Astrocyte of the hippocampus (primary cell): Measurements from ENCODE around the gene IL1R1.

Experiments
- DNase-seq: peaks from one replicate; pipeline ENCODE4 v3.0.0; 2011; ENCODE audit warnings: low read depth, low spot score

Gene IL1R1

GRCh38 chr2:102171946-102172345, 29.4 kb downstream of the IL1R1 start:
- no peak for DNase-seq

DNA sequence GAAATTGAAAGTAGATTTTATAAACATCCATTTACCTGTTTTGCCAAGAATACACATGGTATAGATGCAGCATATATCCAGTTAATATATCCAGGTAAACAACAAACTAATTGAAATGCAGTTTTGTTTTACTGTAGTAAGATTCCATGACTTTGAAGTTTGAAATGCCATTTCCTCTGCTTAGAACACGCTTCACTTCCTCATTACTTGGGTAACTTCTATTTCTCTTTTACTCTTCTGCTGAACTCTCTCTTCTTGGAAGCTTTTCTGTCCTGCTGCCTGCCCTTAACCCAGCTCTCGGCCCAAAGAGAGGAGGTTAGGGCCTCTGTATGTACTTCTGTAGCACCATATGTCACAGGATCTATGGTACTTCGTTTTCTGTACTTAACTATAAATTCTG, 30.2 kb downstream of the IL1R1 start:
- DNase-seq = no peak

- DNase-seq = no peak
Measured at GRCh38 chr2:102176172-102176571, 33.6 kb downstream of the IL1R1 start.

- DNase-seq = no peak
Measured at GRCh38 chr2:102177814-102178478, 35.4 kb downstream of the IL1R1 start.

GRCh38 chr2:102179061-102179460, 36.5 kb downstream of the IL1R1 start:
- DNase-seq = no peak

DNA sequence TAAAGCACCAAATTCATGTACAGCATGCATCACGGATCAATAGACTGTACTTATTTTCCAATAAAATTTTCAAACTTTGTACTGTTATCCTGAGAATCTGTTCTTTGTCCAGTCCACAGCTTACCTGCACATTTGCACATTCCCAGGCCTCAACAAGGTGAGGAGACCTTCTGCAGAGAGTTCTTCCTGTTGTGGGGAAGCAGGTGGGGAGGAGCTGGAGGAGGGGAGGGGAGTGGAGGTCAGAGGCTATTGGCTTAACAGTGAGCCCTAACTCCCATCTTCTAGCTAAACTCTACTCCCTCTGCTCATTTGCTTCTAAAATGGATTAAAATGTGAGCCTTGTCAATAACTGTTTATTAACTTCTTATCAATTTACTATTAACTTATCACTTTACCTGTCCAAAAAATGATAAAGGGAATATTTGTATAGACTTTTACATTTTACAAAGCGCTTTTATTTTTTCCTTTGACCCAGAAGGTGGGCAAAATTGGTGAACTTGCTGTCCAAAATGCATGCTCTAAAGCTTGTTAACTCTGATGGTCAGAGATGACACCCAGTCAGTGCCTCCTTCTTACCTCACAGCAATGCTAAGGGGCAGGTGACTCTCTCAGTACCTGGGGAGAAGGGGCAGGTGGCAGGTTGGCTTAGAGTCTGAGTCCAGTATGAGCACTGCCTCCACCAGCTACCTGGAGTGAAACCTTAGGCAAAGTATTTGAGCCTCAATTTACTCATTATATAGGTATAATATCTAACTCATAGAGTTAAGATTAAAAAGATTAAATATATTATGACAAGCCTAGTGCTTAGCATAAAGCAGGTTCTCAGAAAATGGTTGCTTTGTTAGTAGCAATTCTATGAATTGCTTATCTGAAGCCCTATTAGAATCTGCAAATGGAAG, 37.5 kb downstream of the IL1R1 start:
- no peak for DNase-seq

- DNase-seq = no peak
Measured at GRCh38 chr2:102180687-102180999, 38.1 kb downstream of the IL1R1 start.

- DNase-seq = no peak
Measured at GRCh38 chr2:102181376-102181775, 38.8 kb downstream of the IL1R1 start.

- no peak for DNase-seq
Measured at GRCh38 chr2:102181919-102182635, 39.5 kb downstream of the IL1R1 start.

- DNase-seq = no peak
Measured at GRCh38 chr2:102184018-102184417, 41.5 kb downstream of the IL1R1 start.

DNA sequence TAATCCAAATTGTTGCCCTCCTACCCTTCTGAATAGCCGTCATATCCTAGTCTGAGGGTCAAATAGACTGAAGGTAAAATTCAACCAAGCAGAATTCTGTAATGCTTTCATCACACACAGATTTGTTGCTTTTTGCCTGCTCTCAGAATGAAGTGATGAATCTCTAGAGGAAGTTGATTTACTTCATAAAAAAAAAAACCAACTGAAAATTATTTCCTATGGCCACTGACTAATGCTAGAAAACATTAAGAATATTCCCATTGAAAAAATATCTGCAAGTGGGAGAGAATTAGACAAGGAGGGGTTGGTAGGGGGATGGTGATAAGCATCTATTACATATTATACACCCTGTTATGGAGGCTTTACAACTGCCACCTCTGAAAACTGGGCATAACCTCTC, 42.0 kb downstream of the IL1R1 start:
- no peak for DNase-seq

GRCh38 chr2:102185347-102185746, 42.8 kb downstream of the IL1R1 start:
- peak; percentile 38 for DNase-seq

- DNase-seq = peak; percentile 16
Measured at GRCh38 chr2:102186791-102187495, 44.4 kb downstream of the IL1R1 start, which contains the start of gene IL1RL2. TSS of gene IL1RL2 (plus strand) at chr2:102187023. CDS start at chr2:102187868, 845 bp downstream.

DNA sequence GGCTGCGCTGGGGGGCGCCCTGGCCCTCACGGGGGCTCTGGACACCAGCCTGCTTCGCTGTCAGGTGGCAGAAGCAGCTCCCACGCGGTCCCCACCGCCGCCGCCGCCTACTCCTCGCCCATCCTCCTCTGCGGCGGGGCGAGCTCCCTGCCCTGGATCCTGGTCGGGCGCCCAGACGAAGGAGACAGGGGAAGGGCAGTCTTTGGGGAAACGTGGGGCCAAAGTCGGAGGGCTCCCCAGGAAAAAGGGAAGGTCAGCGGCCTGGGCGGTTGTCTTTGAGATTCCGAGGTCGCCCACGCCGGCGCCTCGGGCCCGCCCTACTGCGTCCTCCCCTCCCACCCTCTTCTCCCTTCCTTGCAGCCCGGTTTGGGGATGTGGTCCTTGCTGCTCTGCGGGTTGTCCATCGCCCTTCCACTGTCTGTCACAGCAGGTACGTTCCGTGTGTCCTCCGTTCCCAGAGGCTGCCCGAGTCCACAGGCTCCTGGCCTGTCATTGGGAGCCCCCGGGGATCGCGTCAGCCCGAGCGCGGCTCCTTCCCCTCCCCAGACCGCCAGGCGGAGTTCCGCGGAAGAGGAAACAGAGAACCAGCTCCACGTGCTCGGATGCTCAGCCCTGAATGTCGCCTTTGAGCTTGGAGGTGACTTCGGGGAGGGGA, 45.1 kb downstream of the IL1R1 start:
- DNase-seq = peak; percentile 74

DNA sequence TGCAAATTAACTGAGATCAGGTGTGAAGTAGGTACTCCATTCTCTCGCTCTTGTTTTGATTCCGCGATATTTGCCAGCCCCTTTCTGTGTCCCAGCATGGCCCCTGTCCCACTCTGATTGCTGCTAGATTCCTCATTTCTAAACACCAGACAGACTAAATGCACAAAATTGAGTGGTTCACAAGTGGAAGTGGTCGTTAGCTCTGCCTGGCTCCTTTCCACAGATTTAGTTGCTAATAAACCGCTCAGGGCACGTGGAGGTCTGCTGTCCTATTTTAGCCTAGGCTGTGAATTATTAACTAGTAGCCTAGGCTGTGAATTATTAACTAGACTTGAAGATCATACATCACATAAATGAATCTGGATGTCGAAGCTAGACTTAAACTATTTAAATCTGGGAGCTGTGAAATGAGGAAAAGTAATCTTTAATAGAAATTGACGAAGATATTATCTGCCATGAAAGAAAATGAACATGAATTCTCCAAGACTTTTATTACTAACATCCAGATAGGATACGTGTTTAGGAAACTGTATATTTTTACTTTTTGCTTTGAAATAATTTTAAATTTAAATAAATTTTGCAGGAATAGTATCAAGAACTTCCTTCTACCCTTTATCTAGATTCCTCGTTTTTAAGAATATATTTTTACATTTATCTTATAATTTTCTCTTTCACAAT, 48.0 kb downstream of the IL1R1 start:
- no peak for DNase-seq

GRCh38 chr2:102191501-102191900, 49.0 kb downstream of the IL1R1 start:
- DNase-seq = no peak

DNA sequence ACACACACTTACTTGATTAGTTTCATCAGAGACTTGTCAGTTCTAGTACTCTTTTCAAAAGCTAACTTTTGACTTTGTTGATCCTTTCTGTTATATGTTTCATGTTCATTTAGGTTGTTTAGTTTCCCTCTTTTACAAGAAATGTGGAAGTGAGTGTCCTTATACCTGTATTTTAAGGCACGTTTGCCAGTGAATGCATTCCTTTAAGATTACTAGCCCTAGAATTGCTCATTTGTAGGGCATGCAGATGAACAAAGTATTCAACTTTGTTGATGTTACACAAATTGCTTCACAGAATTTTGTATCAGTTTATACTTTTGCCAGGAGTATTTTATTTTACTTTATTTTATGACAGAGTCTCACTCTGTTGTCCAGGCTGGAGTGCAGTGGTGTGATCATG, 50.5 kb downstream of the IL1R1 start:
- DNase-seq = peak; percentile 21

GRCh38 chr2:102194609-102195268, 52.2 kb downstream of the IL1R1 start:
- DNase-seq = no peak

GRCh38 chr2:102197389-102198137, 55.0 kb downstream of the IL1R1 start:
- no peak for DNase-seq
